GM23338 (cell line): ENCODE measurements around the gene TBRG4. TPM values are rescaled to one million over a fixed set of nuclear protein-coding genes. Genes with fewer than 3 reads are reported as not detected.

Experiments used
- ATAC-seq: fragments of 200-7000 bp; cut with Tn5 transposase; 3 replicates; pipeline ENCODE4 v1.9.1; 2020
- DNase-seq: peaks from one replicate; pipeline ENCODE4 v3.0.0-alpha.2; 2015; ENCODE audit warnings: low spot score
- H2AFZ ChIP-seq: fragments of 200-600 bp; sonication (generic); 2 replicates; pipeline ENCODE4 v1.8.0; 2016; ENCODE audit warnings: antibody characterized with exemption, mild to moderate bottlenecking, moderate library complexity
- H3F3A ChIP-seq: fragments of 200-600 bp; sonication (generic); replicated peaks from 2 replicates; pipeline ENCODE4 v1.8.0; 2017; ENCODE audit warnings: antibody characterized with exemption, mixed run types, low read depth
- H3K27ac ChIP-seq: fragments of 200-600 bp; sonication (generic); 2 replicates; pipeline ENCODE4 v1.6.1; 2016; ENCODE audit warnings: low read depth
- H3K27me3 ChIP-seq: fragments of 200-600 bp; sonication (generic); 2 replicates; pipeline ENCODE4 v1.8.0; 2016; ENCODE audit warnings: mild to moderate bottlenecking, mixed run types, moderate library complexity; ENCODE audit not compliant: insufficient read depth
- H3K36me3 ChIP-seq: fragments of 200-600 bp; sonication (generic); 2 replicates; pipeline ENCODE4 v1.8.0; 2016; ENCODE audit warnings: mild to moderate bottlenecking; ENCODE audit not compliant: insufficient read depth
- H3K4me1 ChIP-seq: fragments of 200-600 bp; sonication (generic); 2 replicates; pipeline ENCODE4 v1.8.0; 2016; ENCODE audit warnings: mild to moderate bottlenecking, moderate library complexity; ENCODE audit not compliant: insufficient read depth
- H3K4me2 ChIP-seq: fragments of 200-600 bp; sonication (generic); 2 replicates; pipeline ENCODE4 v1.7.1; 2017; ENCODE audit warnings: mixed run types
- H3K4me3 ChIP-seq: fragments of 200-600 bp; sonication (generic); 2 replicates; pipeline ENCODE4 v1.6.1; 2016; ENCODE audit warnings: mixed run types
- H3K79me2 ChIP-seq: fragments of 200-600 bp; sonication (generic); replicated peaks from 2 replicates; pipeline ENCODE4 v1.8.0; 2017; ENCODE audit warnings: mild to moderate bottlenecking; ENCODE audit not compliant: insufficient read depth
- H3K9me2 ChIP-seq: fragments of 200-600 bp; sonication (generic); 2 replicates; pipeline ENCODE4 v1.8.0; 2017; ENCODE audit not compliant: insufficient read depth
- H4K20me1 ChIP-seq: fragments of 200-600 bp; sonication (generic); replicated peaks from 2 replicates; pipeline ENCODE4 v1.8.0; 2017; ENCODE audit warnings: mild to moderate bottlenecking; ENCODE audit not compliant: insufficient read depth
- H3K27ac Mint-ChIP-seq: 2 replicates; pipeline ENCODE4 v1.8.0; 2020; ENCODE audit warnings: inconsistent platforms, mild to moderate bottlenecking, moderate library complexity, mixed read lengths
- H3K27me3 Mint-ChIP-seq: 3 replicates; pipeline ENCODE4 v1.8.0; 2022; ENCODE audit warnings: low read depth, mild to moderate bottlenecking, moderate library complexity, mixed read lengths, inconsistent platforms; ENCODE audit not compliant: insufficient read depth, poor library complexity
- H3K36me3 Mint-ChIP-seq: 3 replicates; pipeline ENCODE4 v1.8.0; 2021; ENCODE audit warnings: low read depth, mild to moderate bottlenecking, inconsistent platforms, moderate library complexity, mixed read lengths
- H3K4me1 Mint-ChIP-seq: 3 replicates; pipeline ENCODE4 v1.8.0; 2020; ENCODE audit warnings: mild to moderate bottlenecking, inconsistent platforms, mixed read lengths
- H3K4me3 Mint-ChIP-seq: 3 replicates; pipeline ENCODE4 v1.8.0; 2021; ENCODE audit warnings: moderate library complexity, mild to moderate bottlenecking, inconsistent platforms, mixed read lengths
- H3K9me3 Mint-ChIP-seq: 3 replicates; pipeline ENCODE4 v1.8.0; 2020; ENCODE audit warnings: moderate library complexity, mild to moderate bottlenecking, inconsistent platforms, mixed read lengths
- CREB1 ChIP-seq: fragments of 250-450 bp; sonication (Bioruptor Pico); IDR thresholded peaks from 2 replicates; pipeline ENCODE4 v1.5.0; 2020; ENCODE audit warnings: low read depth, mild to moderate bottlenecking, moderate library complexity
- CTCF ChIP-seq, 2 experiments: fragments of 200-600 bp in 1 of 2; sonication (generic) in 1 of 2; conservative IDR thresholded peaks; 2 replicates each; pipeline versions ENCODE4 v1.5.1 to v1.6.1; 2016 to 2017; ENCODE audit warnings: antibody characterized with exemption in 2 of 2, low read depth in 2 of 2, mild to moderate bottlenecking in 2 of 2, moderate library complexity in 1 of 2
- NANOG ChIP-seq: IDR thresholded peaks from 2 replicates; pipeline ENCODE4 v1.6.1; 2016; ENCODE audit warnings: antibody characterized with exemption, borderline replicate concordance
- POLR2AphosphoS5 ChIP-seq: IDR thresholded peaks from 2 replicates; pipeline ENCODE4 v1.6.1; 2016; ENCODE audit warnings: antibody characterized with exemption, low read depth
- ZNF114 ChIP-seq: fragments of 250-450 bp; sonication (Bioruptor Pico); IDR thresholded peaks from 2 replicates; pipeline ENCODE4 v1.5.0; 2020; ENCODE audit warnings: mild to moderate bottlenecking, moderate library complexity
- ZNF331 ChIP-seq: fragments of 250-450 bp; sonication (Bioruptor Pico); IDR thresholded peaks from 2 replicates; pipeline ENCODE4 v1.5.0; 2020; ENCODE audit warnings: low read depth, mild to moderate bottlenecking, moderate library complexity
- ZNF462 ChIP-seq: fragments of 250-450 bp; sonication (Bioruptor Pico); IDR thresholded peaks from 2 replicates; pipeline ENCODE4 v1.5.0; 2020; ENCODE audit warnings: mild to moderate bottlenecking, moderate library complexity
- polyA plus RNA-seq: library from polyadenylated mRNA; unstranded; fragments of >200 nt; fragmentation: Nextera tagmentation; extraction: Ambion mirVana; gene quantifications from 2 replicates; pipeline ENCODE4 v1.2.1, GENCODE V29; 2016
- total RNA-seq: library from RNA; depleted of rRNA; stranded (reverse); fragments of >200 nt; shearing (Covaris generic); gene quantifications from 2 replicates; pipeline ENCODE4 v1.2.3, GENCODE V29; 2014

Gene TBRG4
- total and polyA plus RNA-seq, 2 experiments from 2014 or later: 72.5 to 162 TPM

GRCh38 chr7:45078125-45078681, 33.3 kb downstream of the TBRG4 start:
- H3K79me2 ChIP-seq: no peaks in the 10 kb centered on the region
- peaks cover 1% of the 10 kb centered on the region; the same call in 1 of the 3 replicates for H3K4me1 Mint-ChIP-seq

More at GRCh38 chr7:45078125-45078681, 33.3 kb downstream of the TBRG4 start:
- Histone ChIP-seq H3K4me3 (no peak overlapping the region), H3F3A (no peaks in the 10 kb centered on the region), H3K27ac (no peak overlapping the region), H3K4me2 (no peak overlapping the region), H4K20me1 (no peaks in the 10 kb centered on the region), H3K27me3 (no peaks in the 10 kb centered on the region), H2AFZ (no peak overlapping the region), H3K9me2 (no peaks in the 10 kb centered on the region), H3K36me3 (no peaks in the 10 kb centered on the region), H3K4me1 (no peaks in the 10 kb centered on the region)
- TF ChIP-seq POLR2AphosphoS5 (0 out of 2 replicates have a peak, but pooled peaks have one; percentile 17), NANOG (no peak), CTCF (conservative IDR thresholded peaks at IDR 0.05; ENCODE audit: low read depth in 2 of 2) (peak in 1 of 2 experiments; percentile 33; a peak in 2 of 4 replicates), ZNF331 (CRISPR knock-in tag) (no peak), ZNF114 (no peak), CREB1 (CRISPR knock-in tag) (no peak), ZNF462 (no peak)
- no peak for ATAC-seq
- Mint-ChIP-seq H3K36me3 (peaks cover 20% of the 10 kb centered on the region; the same call in 2 of the 3 replicates), H3K4me3 (no peak overlapping the region), H3K27me3 (peaks cover 10% of the 10 kb centered on the region), H3K27ac (no peak overlapping the region), H3K9me3 (peaks cover 4% of the 10 kb centered on the region; the same call in 2 of the 3 replicates)
- no peak for DNase-seq
